GM21526 (cell line): Measurements from ENCODE around the gene TMEM242.

Experiments used
- ATAC-seq: cut with Tn5 transposase; IDR thresholded peaks from one replicate; pipeline ENCODE4 v1.9.1; 2021; ENCODE audit warnings: moderate library complexity; ENCODE audit not compliant: unreplicated experiment, low FRiP score

Gene TMEM242

GRCh38 chr6:157272866-157273755 is 50.2 kb downstream of the TMEM242 start:
- no peak for ATAC-seq

GRCh38 chr6:157272372-157272771 is 50.9 kb downstream of the TMEM242 start:
- ATAC-seq: no peak

DNA sequence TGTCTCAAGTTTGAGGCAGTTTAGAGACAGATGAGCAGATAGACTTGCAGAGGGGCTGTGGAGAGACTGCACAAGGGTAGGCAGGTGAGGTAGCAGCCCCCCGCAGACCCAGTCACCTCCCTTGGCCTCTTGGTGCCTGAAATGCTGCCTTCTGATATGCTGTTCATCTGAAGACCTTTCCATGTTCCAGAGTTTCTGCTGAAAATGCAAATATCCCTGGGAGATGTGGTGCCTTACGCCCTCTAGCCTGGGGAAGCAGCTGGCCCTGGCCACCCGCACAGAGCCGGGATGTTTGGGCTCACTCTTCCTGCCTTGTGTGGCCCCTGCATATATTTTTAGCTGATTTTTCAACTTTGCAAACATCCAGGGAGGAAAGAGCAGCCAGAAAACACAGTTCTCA is 51.4 kb downstream of the TMEM242 start:
- no peak for ATAC-seq

DNA sequence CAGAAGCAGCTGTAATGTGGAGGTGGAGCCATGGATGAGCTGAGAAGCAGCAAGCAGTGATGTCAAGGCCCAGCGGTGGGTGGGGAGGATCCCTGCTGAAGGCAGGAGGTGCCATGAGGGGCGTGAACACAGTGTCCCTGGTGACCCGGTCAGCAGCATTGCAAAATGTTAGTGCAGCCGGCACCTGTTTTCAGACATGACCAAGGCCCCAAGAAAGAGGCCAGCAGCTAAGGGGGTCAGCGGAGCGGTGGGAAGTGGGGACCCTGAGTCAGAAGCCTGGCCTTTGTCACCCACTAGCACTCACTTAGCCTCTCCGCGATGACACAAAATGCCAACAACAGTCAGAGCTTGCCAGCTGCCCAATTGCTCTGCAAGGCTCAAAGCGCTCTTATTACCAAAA is 51.9 kb downstream of the TMEM242 start:
- no peak for ATAC-seq

- ATAC-seq: no peak
Measured at GRCh38 chr6:157270916-157271315, 52.4 kb downstream of the TMEM242 start.

GRCh38 chr6:157270308-157270707 is 53.0 kb downstream of the TMEM242 start:
- ATAC-seq: no peak

GRCh38 chr6:157269261-157269794 is 54.0 kb downstream of the TMEM242 start:
- ATAC-seq: no peak

DNA sequence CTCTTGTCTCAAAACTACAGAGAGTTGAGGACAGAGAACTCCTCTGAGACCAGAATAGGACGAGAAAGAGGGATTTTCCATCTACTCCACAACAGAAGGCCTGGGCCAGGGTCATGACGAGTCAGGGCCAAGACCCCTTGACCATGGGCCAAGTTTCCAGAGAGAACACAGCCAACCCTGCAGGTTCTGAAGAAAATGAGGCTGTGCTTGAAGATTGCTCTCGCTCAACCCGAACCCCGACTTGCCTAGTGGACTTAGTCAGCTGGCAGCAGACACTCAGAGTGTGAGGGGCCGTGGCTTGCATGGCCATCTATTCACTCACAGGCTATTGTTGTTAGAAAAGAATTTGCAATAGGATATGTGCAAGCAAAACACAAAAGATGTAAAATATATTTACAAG is 54.5 kb downstream of the TMEM242 start:
- no peak for ATAC-seq

GRCh38 chr6:157268396-157268795 is 54.9 kb downstream of the TMEM242 start:
- no peak for ATAC-seq

GRCh38 chr6:157267654-157268053 is 55.7 kb downstream of the TMEM242 start:
- no peak for ATAC-seq

- ATAC-seq: no peak
Measured at GRCh38 chr6:157267109-157267611, 56.2 kb downstream of the TMEM242 start.

- ATAC-seq: no peak
Measured at GRCh38 chr6:157266274-157267101, 56.8 kb downstream of the TMEM242 start.

DNA sequence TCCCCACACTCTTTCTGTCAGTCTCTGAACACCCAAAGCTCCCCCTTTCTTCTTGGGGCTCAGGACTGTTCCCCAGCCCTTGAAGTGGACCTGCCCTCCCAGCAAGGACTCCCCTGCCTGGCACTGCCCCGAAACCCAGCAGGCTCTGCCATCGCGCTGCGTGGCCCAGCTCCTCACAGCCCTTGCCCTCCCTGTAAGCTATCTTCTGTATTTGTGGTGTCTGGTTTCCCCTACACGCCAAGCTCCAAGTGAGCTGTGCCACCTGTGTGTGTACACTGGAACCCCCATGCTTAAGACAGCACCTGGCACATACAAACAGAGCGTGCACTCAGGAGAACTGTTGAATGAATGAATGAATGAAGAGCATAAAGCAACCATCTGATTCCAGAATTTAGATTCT is 57.7 kb downstream of the TMEM242 start:
- no peak for ATAC-seq

GRCh38 chr6:157265186-157265585 is 58.1 kb downstream of the TMEM242 start:
- ATAC-seq: no peak

GRCh38 chr6:157264701-157265100 is 58.6 kb downstream of the TMEM242 start:
- no peak for ATAC-seq

- ATAC-seq: no peak
Measured at GRCh38 chr6:157263881-157264397, 59.4 kb downstream of the TMEM242 start.

DNA sequence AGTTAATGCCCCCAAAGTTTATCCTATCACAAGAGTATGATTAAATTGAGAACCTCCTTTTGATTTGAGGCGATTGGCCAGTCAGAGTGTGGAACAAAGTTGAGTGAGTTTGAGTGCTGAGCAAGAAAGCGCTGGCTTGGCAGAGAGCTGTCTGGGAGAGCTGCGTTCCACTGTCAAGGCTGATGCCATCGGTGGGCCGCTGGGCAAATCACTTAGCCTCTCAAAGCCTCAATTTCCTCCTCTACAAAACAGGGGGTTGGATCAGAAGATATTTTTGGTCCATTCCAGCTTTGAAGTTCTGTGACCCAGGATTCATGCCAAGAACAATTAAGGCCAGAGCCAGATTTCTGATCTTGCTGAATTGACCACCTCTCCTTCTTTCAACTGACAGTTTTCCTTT is 60.2 kb downstream of the TMEM242 start:
- no peak for ATAC-seq

DNA sequence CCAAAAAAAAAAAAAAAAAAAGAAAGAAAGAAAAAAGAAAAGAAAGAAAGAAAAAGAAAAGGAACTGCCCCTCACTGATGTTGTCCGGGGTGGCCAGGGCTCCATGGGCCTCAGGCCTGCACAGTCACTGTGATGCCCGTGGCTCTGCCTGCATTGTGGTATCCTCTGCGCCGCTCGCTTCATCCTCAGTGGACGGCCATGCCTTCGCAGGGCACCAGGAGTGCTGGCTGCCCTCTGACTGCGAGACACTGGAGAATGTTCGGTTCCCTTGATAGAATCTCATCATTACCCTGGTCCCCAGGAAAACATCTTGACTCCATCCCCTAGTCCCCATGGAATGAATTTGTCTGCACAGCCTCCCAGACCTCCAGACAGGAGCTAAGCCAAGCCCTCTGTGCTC is 61.7 kb downstream of the TMEM242 start:
- no peak for ATAC-seq

DNA sequence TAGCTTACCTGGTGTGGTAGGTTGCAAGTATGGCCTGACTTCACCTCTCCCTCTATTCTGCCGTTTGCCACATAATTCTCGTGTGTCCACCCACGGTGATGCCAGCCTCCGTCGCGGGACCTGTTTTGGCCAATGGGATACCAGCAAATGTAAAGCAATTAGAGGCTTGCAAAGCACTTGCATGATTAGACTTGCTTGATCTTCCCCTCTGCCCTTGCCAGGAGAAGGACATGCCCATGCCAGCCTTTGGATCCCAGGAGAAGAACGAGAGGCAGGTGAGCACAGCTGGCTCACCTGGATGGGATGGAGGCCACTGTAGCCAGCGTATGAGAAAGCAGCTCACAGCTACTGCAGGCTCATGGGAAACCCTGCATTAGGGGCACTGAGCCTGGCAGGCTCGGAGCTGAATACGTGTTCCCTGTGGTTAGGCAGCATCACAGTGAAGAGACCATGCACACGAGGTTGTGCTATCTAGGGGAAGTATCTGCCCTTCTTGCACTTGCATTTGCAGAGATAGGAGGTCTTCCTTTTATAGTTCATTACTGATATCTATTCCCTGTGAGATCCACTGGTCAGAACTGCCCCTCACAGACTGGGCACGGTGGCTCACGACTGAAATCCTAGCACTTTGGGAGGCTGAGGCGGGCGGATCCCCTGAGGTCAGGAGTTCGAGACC is 62.4 kb downstream of the TMEM242 start:
- no peak for ATAC-seq

DNA sequence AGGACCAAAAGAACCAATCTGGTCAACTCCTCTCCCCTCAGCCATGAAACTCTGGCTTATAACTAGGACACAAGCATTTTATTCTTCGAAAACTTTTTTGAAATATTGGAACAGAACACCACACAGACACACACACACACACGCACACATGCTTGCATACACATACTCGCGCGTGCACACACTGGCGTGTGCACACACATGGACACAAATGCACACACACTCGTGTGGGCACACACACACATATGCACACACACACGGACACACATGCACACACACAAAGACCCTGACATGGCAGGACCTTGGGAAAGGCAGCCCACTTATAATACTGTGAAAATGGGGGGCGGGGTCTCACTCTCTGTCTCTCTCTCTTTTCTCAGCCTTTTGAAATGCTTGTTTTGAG is 63.9 kb downstream of the TMEM242 start:
- no peak for ATAC-seq
